HepG2 (cell line): ENCODE measurements around the gene ATP8A2. TPM values are rescaled to one million over a fixed set of nuclear protein-coding genes. Genes with fewer than 3 reads are reported as not detected.

ENCODE experiments used
- ATAC-seq: fragments of 200-7000 bp; cut with Tn5 transposase; 3 replicates; pipeline ENCODE4 v1.9.1; 2020; ENCODE audit warnings: mild to moderate bottlenecking, moderate library complexity
- BruUV-seq: library from RNA; stranded (reverse); fragments of 400-500 nt; replicated peaks from 2 replicates; lab custom pipeline; 2021; lab: Mats Ljungman, UMichigan
- CTCF ChIA-PET: fragments of 300-600 bp; formaldehyde crosslinking; extraction: SDS; loops from one replicate; lab custom pipeline; 2021; ENCODE audit warnings: low total read pairs, inconsistent platforms, low intra/inter-chr PET ratio; lab: Yijun Ruan, JAX
- POLR2A ChIA-PET: fragments of 350-600 bp; sonication (Branson Sonifier 250); formaldehyde crosslinking; loops from one replicate; lab custom pipeline; 2020; ENCODE audit warnings: antibody characterized with exemption, inconsistent platforms; lab: Yijun Ruan, JAX
- DNase-seq: peaks from one replicate; pipeline ENCODE4 v3.0.0-alpha.2; 2015; ENCODE audit warnings: low spot score
- FAIRE-seq: peaks from 3 replicates; lab custom pipeline; 2011; peaks lifted over from hg19 to GRCh38; lab: Jason Lieb, UNC
- H2AFZ ChIP-seq: one replicate; pipeline ENCODE4 v1.6.1; 2011; ENCODE audit warnings: low read length, inconsistent platforms
- H3K27ac ChIP-seq: fragments of 300-600 bp; 3 replicates; pipeline ENCODE4 v1.8.0; 2011; ENCODE audit warnings: mixed run types, mild to moderate bottlenecking, mixed read lengths, low read length, inconsistent platforms; ENCODE audit not compliant: insufficient read depth; ENCODE audit errors: extremely low read length
- H3K27me3 ChIP-seq, 2 experiments: fragments of 200-600 bp in 1 of 2; 2 replicates in 1 of 2; 3 replicates in 1 of 2; pipeline versions ENCODE4 v1.6.0 to v1.8.0; 2011; ENCODE audit warnings: low read length in 2 of 2, mild to moderate bottlenecking in 2 of 2, moderate library complexity in 2 of 2, inconsistent platforms in 1 of 2; ENCODE audit not compliant: insufficient read depth in 2 of 2, control insufficient read depth in 1 of 2
- H3K36me3 ChIP-seq, 2 experiments: fragments of 200-600 bp in 1 of 2; replicated peaks in 1 of 2; 2 replicates in 1 of 2; 3 replicates in 1 of 2; pipeline versions ENCODE4 v1.5.1 to v1.8.0; 2011; ENCODE audit warnings: low read length in 2 of 2, inconsistent platforms in 1 of 2; ENCODE audit not compliant: insufficient read depth in 2 of 2, control insufficient read depth in 1 of 2
- H3K4me1 ChIP-seq: 2 replicates; pipeline ENCODE4 v1.5.1; 2012; ENCODE audit warnings: low read length, inconsistent platforms; ENCODE audit not compliant: insufficient read depth
- H3K4me2 ChIP-seq: 2 replicates; pipeline ENCODE4 v1.6.0; 2011; ENCODE audit warnings: low read depth, low read length, inconsistent platforms
- H3K4me3 ChIP-seq, 3 experiments: fragments of 200-600 bp in 1 of 3; sonication (generic), shearing (Covaris generic) in 1 of 3; replicated peaks in 1 of 3; 2 replicates each; pipeline ENCODE4 v1.5.1; 2011 to 2016; ENCODE audit warnings: low read length in 3 of 3, inconsistent platforms in 2 of 3, low read depth in 2 of 3, mild to moderate bottlenecking in 2 of 3, control low read depth in 1 of 3, mixed read lengths in 1 of 3; ENCODE audit not compliant: insufficient read depth in 1 of 3
- H3K79me2 ChIP-seq: one replicate; pipeline ENCODE4 v1.6.1; 2011; ENCODE audit warnings: low read length, inconsistent platforms; ENCODE audit not compliant: insufficient read depth
- H3K9ac ChIP-seq: 2 replicates; pipeline ENCODE4 v1.6.0; 2011; ENCODE audit warnings: mild to moderate bottlenecking, low read depth, low read length, inconsistent platforms; ENCODE audit not compliant: insufficient read depth
- H3K9me3 ChIP-seq: 2 replicates; pipeline ENCODE4 v1.5.1; 2012; ENCODE audit warnings: mild to moderate bottlenecking, low read length
- H4K20me1 ChIP-seq: 2 replicates; pipeline ENCODE4 v1.6.0; 2011; ENCODE audit warnings: inconsistent platforms, mild to moderate bottlenecking, low read length, moderate library complexity; ENCODE audit not compliant: insufficient read depth
- AHR ChIP-seq: IDR thresholded peaks from 2 replicates; pipeline ENCODE4 v1.6.1; 2018; ENCODE audit warnings: missing genetic modification reagents, missing compliant biosample characterization
- DMAP1 ChIP-seq: IDR thresholded peaks from 2 replicates; pipeline ENCODE4 v1.6.1; 2016
- EED ChIP-seq: sonication (generic); formaldehyde crosslinking; IDR thresholded peaks from 2 replicates; pipeline ENCODE4 v1.5.0; 2020; ENCODE audit warnings: mild to moderate bottlenecking, missing genetic modification reagents
- NCOA1 ChIP-seq: sonication (generic); formaldehyde crosslinking; IDR thresholded peaks from 2 replicates; pipeline ENCODE4 v1.9.0; 2021; ENCODE audit warnings: missing genetic modification reagents
- ZIK1 ChIP-seq: sonication (generic); formaldehyde crosslinking; IDR thresholded peaks from 2 replicates; pipeline ENCODE4 v1.5.0; 2020; ENCODE audit warnings: mild to moderate bottlenecking, low read depth, missing genetic modification reagents, borderline replicate concordance
- ZNF775 ChIP-seq: sonication (generic); formaldehyde crosslinking; IDR thresholded peaks from 2 replicates; pipeline ENCODE4 v1.4.0; 2020; ENCODE audit warnings: missing genetic modification reagents, mild to moderate bottlenecking, moderate library complexity, borderline replicate concordance
- WGBS: methylation state at CpG from one replicate; pipeline ENCODE4 v1.1.6; 2017; ENCODE audit warnings: low lambda C conversion rate; 5-methylcytosine and 5-hydroxymethylcytosine counted together
- in situ Hi-C: cut with HindIII; loops from 2 replicates; pipeline ENCODE4 v1.10.0; 2017; ENCODE audit warnings: low pct_unique_long_range_greater_than_20kb; ENCODE audit not compliant: extremely low pct_ligation_motif_present
- intact Hi-C: fragments of 100-400 bp; cut with micrococcal nuclease; formaldehyde crosslinking; loops from one replicate; pipeline ENCODE4 v1.10.0; 2022; ENCODE audit not compliant: unreplicated experiment
- polyA plus RNA-seq, 8 experiments: library from polyadenylated mRNA; depleted of rRNA in 3 of 8; stranded (reverse) in 7 of 8; unstranded in 1 of 8; fragments of >200 nt; fragmentation: Illumina TruSeq in 4 of 8; extraction: Trizol in 4 of 8; gene quantifications; 2 replicates each; pipeline versions ENCODE4 v1.2.1 to v1.2.3, GENCODE V29; 2011 to 2016; ENCODE audit warnings: low read depth in 4 of 8, missing spikeins in 1 of 8, mixed read lengths in 1 of 8; ENCODE audit not compliant: insufficient read depth in 1 of 8
- total RNA-seq, 5 experiments: library from RNA; depleted of rRNA; stranded (reverse); fragments of >200 nt; fragmentation: Illumina TruSeq; extraction: Trizol; gene quantifications; 2 replicates each; pipeline ENCODE4 v1.2.3, GENCODE V29; 2016; ENCODE audit warnings: low read depth in 1 of 5
- TF ChIP-seq, protein P1 (sequence below): sonication (generic); formaldehyde crosslinking; IDR thresholded peaks from 2 replicates; pipeline ENCODE4 v1.8.0; 2022; ENCODE audit warnings: mild to moderate bottlenecking, missing genetic modification reagents; ENCODE audit not compliant: insufficient replicate concordance

Gene ATP8A2
- total and polyA plus RNA-seq, 2 of the 13 experiments (the other 11 are each of a cell fraction or from before 2014, with no cell fraction given), result 0.09 TPM; not detected in 1

DNA sequence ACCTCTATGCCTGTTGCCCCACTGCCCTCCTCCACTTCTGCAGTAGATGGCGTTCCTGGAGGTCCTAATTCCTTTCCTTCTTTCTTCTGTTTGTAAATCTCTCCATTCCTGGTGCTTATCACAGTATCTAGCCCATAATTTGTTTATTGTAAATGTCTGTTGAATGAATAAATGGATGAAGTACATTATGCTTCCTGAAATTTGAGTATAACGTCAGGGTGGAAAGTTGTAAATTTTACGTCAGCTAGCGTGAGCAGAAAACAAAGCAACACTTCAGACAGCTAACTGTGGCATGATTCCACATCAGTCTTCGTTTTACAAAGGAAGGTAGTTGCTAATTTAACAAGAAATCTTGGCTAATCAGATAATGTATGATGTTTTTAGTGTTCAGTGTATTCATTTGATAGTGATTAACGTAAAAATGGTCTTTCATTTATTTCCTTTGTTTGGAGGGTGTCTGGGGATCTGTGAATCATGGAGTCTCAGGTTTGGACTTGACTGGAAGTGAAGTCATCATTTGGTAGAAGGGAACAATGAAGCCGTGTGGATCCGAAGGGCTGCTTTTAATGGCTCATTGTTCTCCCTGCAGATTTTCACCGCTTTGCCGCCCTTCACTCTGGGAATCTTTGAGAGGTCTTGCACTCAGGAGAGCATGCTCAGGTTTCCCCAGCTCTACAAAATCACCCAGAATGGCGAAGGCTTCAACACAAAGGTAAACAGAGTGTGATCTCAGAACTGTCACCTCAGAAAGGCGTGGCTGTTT, 465.0 kb downstream of the ATP8A2 start:
- Histone ChIP-seq H3K79me2 (no peaks in the 10 kb centered on the region), H2AFZ (no peak overlapping the region), H3K36me3 (no peaks in the 10 kb centered on the region)
- TF ChIP-seq, protein P1, sequence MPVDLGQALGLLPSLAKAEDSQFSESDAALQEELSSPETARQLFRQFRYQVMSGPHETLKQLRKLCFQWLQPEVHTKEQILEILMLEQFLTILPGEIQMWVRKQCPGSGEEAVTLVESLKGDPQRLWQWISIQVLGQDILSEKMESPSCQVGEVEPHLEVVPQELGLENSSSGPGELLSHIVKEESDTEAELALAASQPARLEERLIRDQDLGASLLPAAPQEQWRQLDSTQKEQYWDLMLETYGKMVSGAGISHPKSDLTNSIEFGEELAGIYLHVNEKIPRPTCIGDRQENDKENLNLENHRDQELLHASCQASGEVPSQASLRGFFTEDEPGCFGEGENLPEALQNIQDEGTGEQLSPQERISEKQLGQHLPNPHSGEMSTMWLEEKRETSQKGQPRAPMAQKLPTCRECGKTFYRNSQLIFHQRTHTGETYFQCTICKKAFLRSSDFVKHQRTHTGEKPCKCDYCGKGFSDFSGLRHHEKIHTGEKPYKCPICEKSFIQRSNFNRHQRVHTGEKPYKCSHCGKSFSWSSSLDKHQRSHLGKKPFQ (CRISPR knock-in tag), result no peak
- no peak for TF ChIP-seq AHR (CRISPR knock-in tag)
- TF ChIP-seq, all 625 proteins: peak for 0
- no peak for FAIRE-seq
- H4K20me1 ChIP-seq, result no peaks in the 10 kb centered on the region
- no peaks in the 10 kb centered on the region for H3K4me1 ChIP-seq
- no peak overlapping the region for H3K9ac ChIP-seq
- CTCF ChIA-PET, result no interaction called here
- no peak overlapping the region for H3K4me3 ChIP-seq
- BruUV-seq, result no TSS peak
- no peak for DNase-seq
- WGBS, result 19% methylated on average over 12 of the region's 12 CpGs
- H3K27me3 ChIP-seq, result peaks cover 0 to 5% of the 10 kb centered on the region in 2 experiments; a peak in 1 of 5 replicates
- in situ Hi-C loops (no loop called here), intact Hi-C loops (no loop called here)
- H3K4me2 ChIP-seq, result no peak overlapping the region
- H3K27ac ChIP-seq, result no peak overlapping the region
- POLR2A ChIA-PET, result no interaction called here
- no peaks in the 10 kb centered on the region for H3K9me3 ChIP-seq
- no peak for ATAC-seq

DNA sequence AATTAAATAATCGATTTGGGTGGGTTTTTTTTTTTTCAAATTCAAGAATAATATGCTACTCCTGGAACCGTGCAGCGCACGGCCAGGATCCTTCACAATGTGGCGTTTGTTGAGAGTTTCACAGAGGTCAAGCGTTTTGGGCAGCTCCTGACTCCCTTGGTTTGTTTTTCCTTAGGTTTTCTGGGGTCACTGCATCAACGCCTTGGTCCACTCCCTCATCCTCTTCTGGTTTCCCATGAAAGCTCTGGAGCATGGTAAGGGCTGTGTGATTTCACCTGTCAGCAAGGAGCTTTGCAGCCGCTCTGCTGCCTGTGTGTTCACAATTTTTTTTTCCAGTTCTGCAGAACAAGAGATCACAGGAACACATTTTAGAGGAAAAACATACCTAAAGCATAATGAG, 467.6 kb downstream of the ATP8A2 start:
- no peak overlapping the region for H3K4me2 ChIP-seq
- FAIRE-seq, result no peak
- in situ Hi-C loops (no loop called here), intact Hi-C loops (no loop called here)
- DNase-seq, result no peak
- 21% methylated on average over 8 of the region's 8 CpGs for WGBS
- no peaks in the 10 kb centered on the region for H3K4me1 ChIP-seq
- ChIA-PET CTCF (no interaction called here), POLR2A (no interaction called here)
- no peak overlapping the region for H3K27ac ChIP-seq
- H3K27me3 ChIP-seq, result peaks cover 0 to 5% of the 10 kb centered on the region in 2 experiments; a peak in 1 of 5 replicates
- H3K36me3 ChIP-seq, result no peaks in the 10 kb centered on the region
- no peaks in the 10 kb centered on the region for H3K9me3 ChIP-seq
- no peak overlapping the region for H3K4me3 ChIP-seq
- H3K9ac ChIP-seq, result no peak overlapping the region
- no peak overlapping the region for H2AFZ ChIP-seq
- no peaks in the 10 kb centered on the region for H3K79me2 ChIP-seq
- no TSS peak for BruUV-seq
- no peak for ATAC-seq
- no peaks in the 10 kb centered on the region for H4K20me1 ChIP-seq
- TF ChIP-seq ZNF775 (CRISPR knock-in tag) (no peak), DMAP1 (no peak), ZIK1 (CRISPR knock-in tag) (no peak), NCOA1 (CRISPR knock-in tag) (no peak), EED (CRISPR knock-in tag) (no peak)
